Right forelimb (tissue), 1 donor: ENCODE data around the gene ZCCHC4.

Source experiments
- DNase-seq: peaks from one replicate; pipeline ENCODE4 v3.0.0-alpha.2; 2018

ZCCHC4 gene

GRCh38 chr4:25377572-25378436 is 65.2 kb downstream of the ZCCHC4 start:
- DNase-seq, result no peak

GRCh38 chr4:25378437-25378743 is 65.8 kb downstream of the ZCCHC4 start:
- no peak for DNase-seq

GRCh38 chr4:25379591-25379990 is 67.0 kb downstream of the ZCCHC4 start:
- no peak for DNase-seq

DNA sequence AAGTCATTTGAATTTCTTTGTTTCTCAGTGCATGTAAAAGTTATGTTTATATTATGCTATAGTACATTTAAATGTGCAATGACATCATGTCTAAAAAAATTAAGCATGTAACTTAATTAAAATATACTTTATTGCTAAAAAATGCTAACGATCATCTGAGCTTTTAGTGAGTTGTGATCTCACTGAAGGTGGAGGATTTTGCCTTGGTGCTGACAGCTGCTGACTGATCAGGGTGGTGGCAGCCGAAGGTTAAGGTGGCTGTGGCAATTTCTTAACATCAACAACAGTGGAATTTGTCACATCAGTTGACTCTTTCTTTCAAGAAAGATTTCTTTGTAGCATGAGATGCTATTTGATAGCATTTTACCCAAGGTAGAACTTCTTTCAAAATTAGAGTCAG is 71.1 kb downstream of the ZCCHC4 start:
- DNase-seq, result no peak

DNA sequence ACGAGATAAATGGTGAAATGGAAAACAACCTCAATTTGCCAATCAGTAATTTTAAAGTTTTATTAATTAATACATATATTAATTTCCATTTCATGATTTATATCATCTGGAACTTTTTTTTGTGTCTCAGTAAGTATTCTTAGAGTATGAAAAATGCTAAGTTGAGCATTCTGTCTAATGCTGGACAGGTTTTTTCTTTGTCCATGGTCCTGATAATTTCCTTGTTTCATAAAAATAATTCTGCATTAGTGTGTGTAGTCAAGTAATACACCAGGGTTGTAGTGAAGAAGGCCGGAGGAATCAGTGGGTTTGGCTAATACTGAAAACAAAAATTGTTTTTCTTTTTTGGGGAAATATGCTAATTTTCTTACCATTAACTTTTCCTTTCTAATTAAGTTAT is 74.4 kb downstream of the ZCCHC4 start:
- no peak for DNase-seq

GRCh38 chr4:25397305-25397704 is 84.7 kb downstream of the ZCCHC4 start:
- DNase-seq, result no peak

- no peak for DNase-seq
These were observed 86.9 kb downstream of the ZCCHC4 start for GRCh38 chr4:25399510-25399909.

DNA sequence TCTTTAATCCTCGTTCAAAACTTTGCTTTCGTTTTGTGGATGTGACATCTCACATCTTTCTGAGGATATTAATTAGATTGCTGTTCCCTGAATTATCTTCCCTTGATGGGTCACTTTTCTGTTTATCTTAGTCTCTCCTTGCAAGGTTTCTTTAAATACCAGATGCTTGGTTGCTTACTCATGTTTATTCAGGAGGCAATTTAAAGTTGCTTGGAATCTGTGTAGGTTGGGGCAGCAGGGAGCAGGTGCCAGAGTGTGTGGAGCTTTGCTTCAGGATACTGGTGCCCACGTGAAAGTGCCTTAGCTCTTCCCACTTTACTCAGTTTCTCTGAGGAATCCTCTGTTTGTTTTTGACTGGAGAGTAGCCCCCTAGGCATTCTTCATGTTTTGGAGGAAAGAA is 88.5 kb downstream of the ZCCHC4 start:
- no peak for DNase-seq

- DNase-seq, result no peak
These were observed 89.9 kb downstream of the ZCCHC4 start for GRCh38 chr4:25402521-25402920.

GRCh38 chr4:25403699-25404098 is 91.1 kb downstream of the ZCCHC4 start:
- no peak for DNase-seq

DNA sequence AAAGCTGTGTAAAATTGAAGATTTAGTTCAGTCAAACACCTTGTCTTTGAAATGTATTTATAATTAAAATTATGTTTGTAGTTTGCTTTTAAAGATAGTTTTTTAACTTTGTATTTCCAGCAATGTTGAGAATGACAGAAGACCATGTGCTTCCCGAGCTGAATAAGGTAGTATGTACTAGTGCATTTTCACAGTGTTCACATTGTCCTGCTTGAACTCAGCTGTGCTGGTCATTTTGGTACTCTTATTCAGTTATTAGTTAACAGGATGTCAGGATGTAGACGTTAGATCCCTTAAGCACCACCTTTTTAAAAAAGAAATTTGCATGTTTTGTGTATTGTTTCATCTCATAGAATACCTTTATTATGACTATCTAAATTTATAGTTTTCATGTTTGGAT is 92.9 kb downstream of the ZCCHC4 start:
- no peak for DNase-seq

GRCh38 chr4:25406081-25406692 is 93.6 kb downstream of the ZCCHC4 start:
- DNase-seq, result no peak

DNA sequence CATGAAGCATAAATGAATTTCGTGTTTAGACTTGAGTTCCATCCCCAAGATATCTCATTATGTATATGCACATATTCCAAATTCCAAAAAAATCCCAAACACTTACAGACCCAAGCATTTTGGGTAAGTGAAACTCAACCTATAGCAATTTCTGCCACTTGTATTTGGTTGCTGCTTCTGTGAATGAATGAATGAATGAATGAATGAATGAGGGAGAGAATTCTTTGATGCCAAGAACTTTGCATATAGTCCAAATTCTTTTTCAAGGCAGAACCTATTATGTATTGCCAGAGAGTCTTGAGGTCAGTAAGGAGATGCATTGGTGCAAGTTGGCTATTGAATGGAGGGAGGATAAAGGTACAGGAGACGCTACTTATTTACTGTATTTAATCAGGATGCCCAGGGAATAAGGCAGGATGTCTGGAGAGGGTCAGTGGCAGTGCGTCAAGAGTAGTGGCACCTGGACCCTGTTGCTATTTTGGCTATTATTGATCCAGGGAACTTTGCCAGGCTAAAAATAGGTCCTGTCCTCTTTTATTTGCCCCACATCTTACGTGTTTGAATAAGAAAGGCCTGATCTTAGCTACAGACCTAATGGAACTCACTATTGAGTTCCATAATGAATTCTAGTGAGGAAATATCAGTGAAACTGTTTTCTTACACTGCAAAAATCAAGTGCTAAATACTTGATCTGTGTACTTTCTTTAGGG is 98.4 kb downstream of the ZCCHC4 start:
- no peak for DNase-seq

GRCh38 chr4:25413261-25413660 is 100.7 kb downstream of the ZCCHC4 start:
- no peak for DNase-seq

GRCh38 chr4:25417014-25417413 is 104.4 kb downstream of the ZCCHC4 start:
- no peak for DNase-seq
